H1 (cell line): Measurements from ENCODE around the gene ZC3H12C. TPM values are rescaled to one million over a fixed set of nuclear protein-coding genes. Genes with fewer than 3 reads are reported as not detected.

Experiments
- CTCF ChIA-PET: fragments of 300-600 bp; sonication (Branson Sonifier 250); formaldehyde crosslinking; loops from one replicate; lab custom pipeline; 2021; ENCODE audit not compliant: partially characterized antibody; lab: Charles Lee
- POLR2A ChIA-PET: fragments of 300-600 bp; sonication (Branson Sonifier 250); formaldehyde crosslinking; loops from one replicate; lab custom pipeline; 2021; ENCODE audit warnings: inconsistent platforms; ENCODE audit not compliant: partially characterized antibody; lab: Charles Lee
- DNase-seq, 2 experiments: peaks; one replicate each; pipeline versions ENCODE4 v3.0.0 to v3.0.0-alpha.2; 2010 to 2022; ENCODE audit warnings: low spot score in 2 of 2, low read depth in 1 of 2, mixed read lengths in 1 of 2
- FAIRE-seq: peaks from 2 replicates; lab custom pipeline; 2011; peaks lifted over from hg19 to GRCh38; lab: Jason Lieb, UNC
- H2AFZ ChIP-seq: 2 replicates; pipeline ENCODE4 v1.8.1; 2012; ENCODE audit warnings: low read length, inconsistent platforms
- H2AK5ac ChIP-seq: 2 replicates; pipeline ENCODE4 v1.6.1; 2013; ENCODE audit warnings: low read depth, low read length
- H2BK120ac ChIP-seq: replicated peaks from 2 replicates; pipeline ENCODE3; 2013; ENCODE audit warnings: low read depth, low read length, inconsistent platforms
- H2BK12ac ChIP-seq: 2 replicates; pipeline ENCODE4 v1.6.1; 2013; ENCODE audit warnings: low read depth, low read length
- H2BK15ac ChIP-seq: 2 replicates; pipeline ENCODE4 v1.6.1; 2013; ENCODE audit warnings: low read length
- H2BK20ac ChIP-seq: 2 replicates; pipeline ENCODE4 v1.6.1; 2013; ENCODE audit warnings: low read length
- H2BK5ac ChIP-seq: 2 replicates; pipeline ENCODE4 v1.6.1; 2013; ENCODE audit warnings: low read depth, low read length
- H3K14ac ChIP-seq: 2 replicates; pipeline ENCODE4 v1.6.1; 2013; ENCODE audit warnings: inconsistent platforms; ENCODE audit not compliant: insufficient read length
- H3K18ac ChIP-seq: 2 replicates; pipeline ENCODE4 v1.6.1; 2013; ENCODE audit warnings: low read length; ENCODE audit errors: extremely low read depth
- H3K23ac ChIP-seq: 2 replicates; pipeline ENCODE4 v1.6.1; 2013; ENCODE audit warnings: inconsistent platforms; ENCODE audit not compliant: insufficient read length
- H3K23me2 ChIP-seq: 2 replicates; pipeline ENCODE4 v1.6.1; 2013; ENCODE audit warnings: low read depth, low read length
- H3K27ac ChIP-seq: 2 replicates; pipeline ENCODE4 v1.6.1; 2011; ENCODE audit warnings: low read depth, low read length, inconsistent platforms
- H3K27me3 ChIP-seq, 4 experiments: replicated peaks in 1 of 4; 1 replicate in 1 of 4; 2 replicates in 3 of 4; pipeline versions ENCODE4 v1.6.1 to v1.8.1; 2011 to 2013; ENCODE audit warnings: low read length in 3 of 4, mild to moderate bottlenecking in 3 of 4, inconsistent platforms in 2 of 4, mixed read lengths in 2 of 4, moderate library complexity in 1 of 4; ENCODE audit not compliant: control insufficient read depth in 3 of 4, insufficient read depth in 3 of 4; ENCODE audit errors: extremely low read depth in 1 of 4
- H3K36me3 ChIP-seq, 4 experiments: 2 replicates each; pipeline versions ENCODE4 v1.6.1 to v1.8.1; 2011 to 2013; ENCODE audit warnings: mild to moderate bottlenecking in 4 of 4, low read length in 3 of 4, moderate library complexity in 2 of 4, control low read depth in 1 of 4, inconsistent platforms in 1 of 4; ENCODE audit not compliant: insufficient read depth in 4 of 4, control insufficient read depth in 2 of 4
- H3K4ac ChIP-seq: replicated peaks from 2 replicates; pipeline ENCODE3; 2013; ENCODE audit warnings: low read length, low read depth, mixed read lengths, inconsistent platforms; ENCODE audit not compliant: insufficient read length
- H3K4me1 ChIP-seq, 4 experiments: replicated peaks in 1 of 4; 1 replicate in 1 of 4; 2 replicates in 3 of 4; pipeline versions ENCODE4 v1.6.1 to v1.8.1; 2011 to 2013; ENCODE audit warnings: low read length in 3 of 4, inconsistent platforms in 2 of 4, mixed read lengths in 1 of 4; ENCODE audit not compliant: insufficient read depth in 4 of 4, control insufficient read depth in 3 of 4
- H3K4me2 ChIP-seq, 2 experiments: 2 replicates each; pipeline versions ENCODE4 v1.6.1 to v1.8.1; 2011 to 2013; ENCODE audit warnings: low read depth in 2 of 2, low read length in 2 of 2, control low read depth in 1 of 2, inconsistent platforms in 1 of 2, mild to moderate bottlenecking in 1 of 2; ENCODE audit not compliant: insufficient read depth in 1 of 2
- H3K4me3 ChIP-seq, 4 experiments: fragments of 200-600, 300-600 bp in 1 of 4; sonication (generic), shearing (Covaris generic), sonication (Bioruptor Twin) in 1 of 4; 2 replicates each; pipeline versions ENCODE4 v1.5.1 to v1.8.1; 2011 to 2016; ENCODE audit warnings: low read length in 4 of 4, low read depth in 3 of 4, control low read depth in 2 of 4, inconsistent platforms in 2 of 4, mild to moderate bottlenecking in 2 of 4, mixed read lengths in 1 of 4, moderate library complexity in 1 of 4; ENCODE audit not compliant: insufficient read depth in 2 of 4; ENCODE audit errors: extremely low read depth in 1 of 4
- H3K56ac ChIP-seq: replicated peaks from 2 replicates; pipeline ENCODE3; 2013; ENCODE audit warnings: low read depth, mild to moderate bottlenecking, mixed read lengths, low read length, inconsistent platforms; ENCODE audit not compliant: insufficient read length
- H3K79me1 ChIP-seq: 2 replicates; pipeline ENCODE4 v1.6.1; 2013; ENCODE audit warnings: low read depth, low read length, control low read depth
- H3K79me2 ChIP-seq, 2 experiments: 2 replicates each; pipeline versions ENCODE4 v1.6.1 to v1.8.1; 2012 to 2013; ENCODE audit warnings: low read length in 2 of 2, mild to moderate bottlenecking in 2 of 2, inconsistent platforms in 1 of 2; ENCODE audit not compliant: insufficient read depth in 2 of 2, control insufficient read depth in 1 of 2
- H3K9ac ChIP-seq, 4 experiments: replicated peaks in 1 of 4; 1 replicate in 1 of 4; 2 replicates in 3 of 4; pipeline versions ENCODE4 v1.6.1 to v1.8.1; 2011 to 2013; ENCODE audit warnings: low read depth in 3 of 4, low read length in 3 of 4, control low read depth in 2 of 4, mild to moderate bottlenecking in 2 of 4, moderate library complexity in 2 of 4, inconsistent platforms in 1 of 4; ENCODE audit errors: extremely low read depth in 1 of 4
- H3K9me3 ChIP-seq, 2 experiments: 2 replicates each; pipeline versions ENCODE4 v1.6.1 to v1.8.1; 2012 to 2013; ENCODE audit warnings: mild to moderate bottlenecking in 2 of 2, moderate library complexity in 2 of 2, control low read depth in 1 of 2, inconsistent platforms in 1 of 2, low read depth in 1 of 2, low read length in 1 of 2, mixed read lengths in 1 of 2; ENCODE audit not compliant: insufficient read depth in 2 of 2
- H4K20me1 ChIP-seq, 2 experiments: replicated peaks in 1 of 2; 2 replicates each; pipeline versions ENCODE3 to v1.8.1; 2011 to 2013; ENCODE audit warnings: inconsistent platforms in 2 of 2, low read length in 2 of 2, mild to moderate bottlenecking in 1 of 2; ENCODE audit not compliant: insufficient read depth in 2 of 2, control insufficient read depth in 1 of 2
- H4K5ac ChIP-seq: 2 replicates; pipeline ENCODE4 v1.6.1; 2013; ENCODE audit warnings: low read length, low read depth, mixed read lengths, inconsistent platforms; ENCODE audit not compliant: insufficient read length
- H4K8ac ChIP-seq: 2 replicates; pipeline ENCODE4 v1.8.0; 2013; ENCODE audit warnings: mild to moderate bottlenecking, moderate library complexity, low read length, inconsistent platforms; ENCODE audit not compliant: insufficient read depth; ENCODE audit errors: extremely low read depth
- H4K91ac ChIP-seq: replicated peaks from 2 replicates; pipeline ENCODE3; 2013; ENCODE audit warnings: low read length, mixed read lengths, inconsistent platforms; ENCODE audit not compliant: insufficient read length
- BCL11A ChIP-seq, 2 experiments: IDR thresholded peaks; one replicate each; pipeline ENCODE4 v1.6.1; 2011; ENCODE audit warnings: low read depth in 2 of 2, low read length in 2 of 2, mild to moderate bottlenecking in 2 of 2
- CBX8 ChIP-seq: fragments of 300-800, 300-1000 bp; sonication (generic); IDR thresholded peaks from 2 replicates; pipeline ENCODE4 v1.7.1; 2016; ENCODE audit warnings: low read depth, low read length, borderline replicate concordance
- CEBPB ChIP-seq: IDR thresholded peaks from 2 replicates; pipeline ENCODE4 v1.6.1; 2012; ENCODE audit warnings: low read depth, low read length
- CREB1 ChIP-seq: IDR thresholded peaks from 2 replicates; pipeline ENCODE4 v1.6.1; 2012; ENCODE audit warnings: inconsistent platforms
- HDAC2 ChIP-seq, 2 experiments: fragments of 300-600 bp in 1 of 2; sonication (generic) in 1 of 2; IDR thresholded peaks; 2 replicates each; pipeline ENCODE4 v1.6.1; 2011 to 2012; ENCODE audit warnings: low read depth in 2 of 2, low read length in 2 of 2, mild to moderate bottlenecking in 2 of 2, moderate library complexity in 2 of 2, borderline replicate concordance in 1 of 2, inconsistent platforms in 1 of 2
- SAP30 ChIP-seq: fragments of 300-600 bp; sonication (generic); IDR thresholded peaks from 2 replicates; pipeline ENCODE4 v1.7.1; 2012; ENCODE audit warnings: low read length, moderate library complexity, mild to moderate bottlenecking, inconsistent platforms; ENCODE audit not compliant: insufficient read depth, insufficient replicate concordance
- SRF ChIP-seq: IDR thresholded peaks from 2 replicates; pipeline ENCODE4 v1.6.1; 2011; ENCODE audit warnings: mild to moderate bottlenecking, low read depth, low read length, moderate library complexity
- USF2 ChIP-seq: IDR thresholded peaks from 2 replicates; pipeline ENCODE4 v1.6.1; 2011; ENCODE audit warnings: low read length, improper control_type of control experiment
- WGBS, 2 experiments: shearing (Covaris generic) in 1 of 2; methylation state at CpG; one replicate each; pipeline versions ENCODE4 v1.1.6 to v1.1.7; 2013 to 2015; ENCODE audit warnings: low lambda C conversion rate in 2 of 2, mixed read lengths in 2 of 2, inconsistent platforms in 1 of 2, low coverage in 1 of 2, missing lambda C conversion rate in 1 of 2; ENCODE audit not compliant: insufficient replicate concordance in 2 of 2, insufficient coverage in 1 of 2, insufficient read length in 1 of 2; ENCODE audit errors: extremely low coverage in 1 of 2, missing lambda C conversion rate in 1 of 2; 5-methylcytosine and 5-hydroxymethylcytosine counted together
- polyA plus RNA-seq, 7 experiments: library from polyadenylated mRNA; depleted of rRNA in 3 of 7; stranded (reverse) in 5 of 7; unstranded in 2 of 7; fragments of >200 nt in 5 of 7; fragments of 200-250 nt in 2 of 7; gene quantifications; 1 replicate in 5 of 7; 2 replicates in 1 of 7; 4 replicates in 1 of 7; pipeline versions ENCODE4 v1.2.1 to v1.2.3, GENCODE V29; 2011 to 2013; ENCODE audit warnings: missing spikeins in 2 of 7, mixed read lengths in 2 of 7
- total RNA-seq: library from RNA; stranded (reverse); fragmentation: NEBNext Ultra II Directional; extraction: Animal tissue kit (Norgen Biotek cat#: 25700); gene quantifications from 2 replicates; pipeline ENCODE4 v1.2.1, GENCODE V29; 2021

Gene ZC3H12C
- total and polyA plus RNA-seq, 2 of the 8 experiments (the other 6 are each of a cell fraction or from before 2014, with no cell fraction given), result 2.0 to 2.7 TPM

- CTCF ChIA-PET, result interaction anchor here (0.7 to 1.1 kb wide), 3 partner anchors 14 to 365 kb away, joined by 3 read pairs; no protein-coding TSS in a partner anchor
- H3K4me3 ChIP-seq, result no peak overlapping the region
- H3K56ac ChIP-seq, result no peak overlapping the region
- no peak overlapping the region for H2BK120ac ChIP-seq
- no peaks in the 10 kb centered on the region; a peak in 2 of 7 replicates for H3K27me3 ChIP-seq
- H3K36me3 ChIP-seq, result no peaks in the 10 kb centered on the region
- no peak overlapping the region for H2AFZ ChIP-seq
- no peak overlapping the region for H3K9ac ChIP-seq
- 89% methylated on average over 5 of the region's 5 CpGs; no CpG with 5 or more reads in 1 of the 2 experiments for WGBS, 2 experiments
- H4K5ac ChIP-seq, result no peak overlapping the region
- no peak overlapping the region for H4K8ac ChIP-seq
- H2AK5ac ChIP-seq, result no peak overlapping the region
- H3K27ac ChIP-seq, result no peak overlapping the region
- no peak for TF ChIP-seq BCL11A (IDR thresholded peaks at IDR 0.05; ENCODE audit: low read depth in 2 of 2, low read length in 2 of 2)
- TF ChIP-seq CREB1, result peak; percentile 76
- no peak for TF ChIP-seq CBX8
- no peak for TF ChIP-seq SRF
- no peak for TF ChIP-seq HDAC2 (IDR thresholded peaks at IDR 0.05; ENCODE audit: borderline replicate concordance in 1 of 2, low read depth in 2 of 2, low read length in 2 of 2)
- no peak for TF ChIP-seq SAP30
- TF ChIP-seq CEBPB, result no peak
- no peak for TF ChIP-seq USF2
- H2BK12ac ChIP-seq, result no peak overlapping the region
- H3K79me1 ChIP-seq, result no peaks in the 10 kb centered on the region
- H3K14ac ChIP-seq, result no peak overlapping the region
- FAIRE-seq, result no peak
- peaks cover 0 to 70% of the 10 kb centered on the region in 2 experiments; a peak in 2 of 4 replicates for H3K79me2 ChIP-seq
- no peaks in the 10 kb centered on the region for H3K4me1 ChIP-seq
- no peaks in the 10 kb centered on the region for H3K9me3 ChIP-seq
- H4K20me1 ChIP-seq, result peaks cover 2 to 4% of the 10 kb centered on the region in 2 experiments
- no peak overlapping the region for H2BK15ac ChIP-seq
- H3K18ac ChIP-seq, result no peak overlapping the region
- no peak overlapping the region for H2BK5ac ChIP-seq
- DNase-seq, result no peak
- no peak overlapping the region for H3K4ac ChIP-seq
- no peak overlapping the region for H4K91ac ChIP-seq
- H2BK20ac ChIP-seq, result no peak overlapping the region
- POLR2A ChIA-PET, result no interaction called here
- H3K23me2 ChIP-seq, result peaks cover 3% of the 10 kb centered on the region; the same call in 1 of the 2 replicates
- H3K23ac ChIP-seq, result no peak overlapping the region
- H3K4me2 ChIP-seq, result no peak overlapping the region
Measured at GRCh38 chr11:110097459-110098012, 4.3 kb downstream of the ZC3H12C start.
